H1 (cell line): ENCODE data around the gene CXCR5. TPM values are rescaled to one million over a fixed set of nuclear protein-coding genes. Genes with fewer than 3 reads are reported as not detected.

Experiments used
- CTCF ChIA-PET: fragments of 300-600 bp; sonication (Branson Sonifier 250); formaldehyde crosslinking; loops from one replicate; lab custom pipeline; 2021; ENCODE audit not compliant: partially characterized antibody; lab: Charles Lee
- POLR2A ChIA-PET: fragments of 300-600 bp; sonication (Branson Sonifier 250); formaldehyde crosslinking; loops from one replicate; lab custom pipeline; 2021; ENCODE audit warnings: inconsistent platforms; ENCODE audit not compliant: partially characterized antibody; lab: Charles Lee
- DNase-seq, 2 experiments: peaks; one replicate each; pipeline versions ENCODE4 v3.0.0 to v3.0.0-alpha.2; 2010 to 2022; ENCODE audit warnings: low spot score in 2 of 2, low read depth in 1 of 2, mixed read lengths in 1 of 2
- FAIRE-seq: peaks from 2 replicates; lab custom pipeline; 2011; peaks lifted over from hg19 to GRCh38; lab: Jason Lieb, UNC
- H2AFZ ChIP-seq: 2 replicates; pipeline ENCODE4 v1.8.1; 2012; ENCODE audit warnings: low read length, inconsistent platforms
- H2AK5ac ChIP-seq: 2 replicates; pipeline ENCODE4 v1.6.1; 2013; ENCODE audit warnings: low read depth, low read length
- H2BK120ac ChIP-seq: replicated peaks from 2 replicates; pipeline ENCODE3; 2013; ENCODE audit warnings: low read depth, low read length, inconsistent platforms
- H2BK12ac ChIP-seq: 2 replicates; pipeline ENCODE4 v1.6.1; 2013; ENCODE audit warnings: low read depth, low read length
- H2BK15ac ChIP-seq: 2 replicates; pipeline ENCODE4 v1.6.1; 2013; ENCODE audit warnings: low read length
- H2BK20ac ChIP-seq: 2 replicates; pipeline ENCODE4 v1.6.1; 2013; ENCODE audit warnings: low read length
- H2BK5ac ChIP-seq: 2 replicates; pipeline ENCODE4 v1.6.1; 2013; ENCODE audit warnings: low read depth, low read length
- H3K14ac ChIP-seq: 2 replicates; pipeline ENCODE4 v1.6.1; 2013; ENCODE audit warnings: inconsistent platforms; ENCODE audit not compliant: insufficient read length
- H3K18ac ChIP-seq: 2 replicates; pipeline ENCODE4 v1.6.1; 2013; ENCODE audit warnings: low read length; ENCODE audit errors: extremely low read depth
- H3K23ac ChIP-seq: 2 replicates; pipeline ENCODE4 v1.6.1; 2013; ENCODE audit warnings: inconsistent platforms; ENCODE audit not compliant: insufficient read length
- H3K23me2 ChIP-seq: 2 replicates; pipeline ENCODE4 v1.6.1; 2013; ENCODE audit warnings: low read depth, low read length
- H3K27ac ChIP-seq: 2 replicates; pipeline ENCODE4 v1.6.1; 2011; ENCODE audit warnings: low read depth, low read length, inconsistent platforms
- H3K27me3 ChIP-seq, 4 experiments: replicated peaks in 1 of 4; 1 replicate in 1 of 4; 2 replicates in 3 of 4; pipeline versions ENCODE4 v1.6.1 to v1.8.1; 2011 to 2013; ENCODE audit warnings: low read length in 3 of 4, mild to moderate bottlenecking in 3 of 4, inconsistent platforms in 2 of 4, mixed read lengths in 2 of 4, moderate library complexity in 1 of 4; ENCODE audit not compliant: control insufficient read depth in 3 of 4, insufficient read depth in 3 of 4; ENCODE audit errors: extremely low read depth in 1 of 4
- H3K36me3 ChIP-seq, 4 experiments: 2 replicates each; pipeline versions ENCODE4 v1.6.1 to v1.8.1; 2011 to 2013; ENCODE audit warnings: mild to moderate bottlenecking in 4 of 4, low read length in 3 of 4, moderate library complexity in 2 of 4, control low read depth in 1 of 4, inconsistent platforms in 1 of 4; ENCODE audit not compliant: insufficient read depth in 4 of 4, control insufficient read depth in 2 of 4
- H3K4ac ChIP-seq: replicated peaks from 2 replicates; pipeline ENCODE3; 2013; ENCODE audit warnings: low read length, low read depth, mixed read lengths, inconsistent platforms; ENCODE audit not compliant: insufficient read length
- H3K4me1 ChIP-seq, 4 experiments: replicated peaks in 1 of 4; 1 replicate in 1 of 4; 2 replicates in 3 of 4; pipeline versions ENCODE4 v1.6.1 to v1.8.1; 2011 to 2013; ENCODE audit warnings: low read length in 3 of 4, inconsistent platforms in 2 of 4, mixed read lengths in 1 of 4; ENCODE audit not compliant: insufficient read depth in 4 of 4, control insufficient read depth in 3 of 4
- H3K4me2 ChIP-seq, 2 experiments: 2 replicates each; pipeline versions ENCODE4 v1.6.1 to v1.8.1; 2011 to 2013; ENCODE audit warnings: low read depth in 2 of 2, low read length in 2 of 2, control low read depth in 1 of 2, inconsistent platforms in 1 of 2, mild to moderate bottlenecking in 1 of 2; ENCODE audit not compliant: insufficient read depth in 1 of 2
- H3K4me3 ChIP-seq, 4 experiments: fragments of 200-600, 300-600 bp in 1 of 4; sonication (generic), shearing (Covaris generic), sonication (Bioruptor Twin) in 1 of 4; 2 replicates each; pipeline versions ENCODE4 v1.5.1 to v1.8.1; 2011 to 2016; ENCODE audit warnings: low read length in 4 of 4, low read depth in 3 of 4, control low read depth in 2 of 4, inconsistent platforms in 2 of 4, mild to moderate bottlenecking in 2 of 4, mixed read lengths in 1 of 4, moderate library complexity in 1 of 4; ENCODE audit not compliant: insufficient read depth in 2 of 4; ENCODE audit errors: extremely low read depth in 1 of 4
- H3K56ac ChIP-seq: replicated peaks from 2 replicates; pipeline ENCODE3; 2013; ENCODE audit warnings: low read depth, mild to moderate bottlenecking, mixed read lengths, low read length, inconsistent platforms; ENCODE audit not compliant: insufficient read length
- H3K79me1 ChIP-seq: 2 replicates; pipeline ENCODE4 v1.6.1; 2013; ENCODE audit warnings: low read depth, low read length, control low read depth
- H3K79me2 ChIP-seq, 2 experiments: 2 replicates each; pipeline versions ENCODE4 v1.6.1 to v1.8.1; 2012 to 2013; ENCODE audit warnings: low read length in 2 of 2, mild to moderate bottlenecking in 2 of 2, inconsistent platforms in 1 of 2; ENCODE audit not compliant: insufficient read depth in 2 of 2, control insufficient read depth in 1 of 2
- H3K9ac ChIP-seq, 4 experiments: replicated peaks in 1 of 4; 1 replicate in 1 of 4; 2 replicates in 3 of 4; pipeline versions ENCODE4 v1.6.1 to v1.8.1; 2011 to 2013; ENCODE audit warnings: low read depth in 3 of 4, low read length in 3 of 4, control low read depth in 2 of 4, mild to moderate bottlenecking in 2 of 4, moderate library complexity in 2 of 4, inconsistent platforms in 1 of 4; ENCODE audit errors: extremely low read depth in 1 of 4
- H3K9me3 ChIP-seq, 2 experiments: 2 replicates each; pipeline versions ENCODE4 v1.6.1 to v1.8.1; 2012 to 2013; ENCODE audit warnings: mild to moderate bottlenecking in 2 of 2, moderate library complexity in 2 of 2, control low read depth in 1 of 2, inconsistent platforms in 1 of 2, low read depth in 1 of 2, low read length in 1 of 2, mixed read lengths in 1 of 2; ENCODE audit not compliant: insufficient read depth in 2 of 2
- H4K20me1 ChIP-seq, 2 experiments: replicated peaks in 1 of 2; 2 replicates each; pipeline versions ENCODE3 to v1.8.1; 2011 to 2013; ENCODE audit warnings: inconsistent platforms in 2 of 2, low read length in 2 of 2, mild to moderate bottlenecking in 1 of 2; ENCODE audit not compliant: insufficient read depth in 2 of 2, control insufficient read depth in 1 of 2
- H4K5ac ChIP-seq: 2 replicates; pipeline ENCODE4 v1.6.1; 2013; ENCODE audit warnings: low read length, low read depth, mixed read lengths, inconsistent platforms; ENCODE audit not compliant: insufficient read length
- H4K8ac ChIP-seq: 2 replicates; pipeline ENCODE4 v1.8.0; 2013; ENCODE audit warnings: mild to moderate bottlenecking, moderate library complexity, low read length, inconsistent platforms; ENCODE audit not compliant: insufficient read depth; ENCODE audit errors: extremely low read depth
- H4K91ac ChIP-seq: replicated peaks from 2 replicates; pipeline ENCODE3; 2013; ENCODE audit warnings: low read length, mixed read lengths, inconsistent platforms; ENCODE audit not compliant: insufficient read length
- EZH2 ChIP-seq: fragments of 200-600 bp; sonication (generic); IDR thresholded peaks from 2 replicates; pipeline ENCODE4 v1.7.1; 2012; ENCODE audit warnings: low read depth, mild to moderate bottlenecking, moderate library complexity, low read length, inconsistent platforms; ENCODE audit not compliant: severe bottlenecking
- SP4 ChIP-seq: IDR thresholded peaks from 2 replicates; pipeline ENCODE4 v1.6.1; 2012; ENCODE audit warnings: low read length, inconsistent platforms
- SRF ChIP-seq: IDR thresholded peaks from 2 replicates; pipeline ENCODE4 v1.6.1; 2011; ENCODE audit warnings: mild to moderate bottlenecking, low read depth, low read length, moderate library complexity
- WGBS, 2 experiments: shearing (Covaris generic) in 1 of 2; methylation state at CpG; one replicate each; pipeline versions ENCODE4 v1.1.6 to v1.1.7; 2013 to 2015; ENCODE audit warnings: low lambda C conversion rate in 2 of 2, mixed read lengths in 2 of 2, inconsistent platforms in 1 of 2, low coverage in 1 of 2, missing lambda C conversion rate in 1 of 2; ENCODE audit not compliant: insufficient replicate concordance in 2 of 2, insufficient coverage in 1 of 2, insufficient read length in 1 of 2; ENCODE audit errors: extremely low coverage in 1 of 2, missing lambda C conversion rate in 1 of 2; 5-methylcytosine and 5-hydroxymethylcytosine counted together
- polyA plus RNA-seq, 7 experiments: library from polyadenylated mRNA; depleted of rRNA in 3 of 7; stranded (reverse) in 5 of 7; unstranded in 2 of 7; fragments of >200 nt in 5 of 7; fragments of 200-250 nt in 2 of 7; gene quantifications; 1 replicate in 5 of 7; 2 replicates in 1 of 7; 4 replicates in 1 of 7; pipeline versions ENCODE4 v1.2.1 to v1.2.3, GENCODE V29; 2011 to 2013; ENCODE audit warnings: missing spikeins in 2 of 7, mixed read lengths in 2 of 7
- total RNA-seq: library from RNA; stranded (reverse); fragmentation: NEBNext Ultra II Directional; extraction: Animal tissue kit (Norgen Biotek cat#: 25700); gene quantifications from 2 replicates; pipeline ENCODE4 v1.2.1, GENCODE V29; 2021

CXCR5 gene
- total and polyA plus RNA-seq, 2 of the 8 experiments (the other 6 are each of a cell fraction or from before 2014, with no cell fraction given): not detected

DNA sequence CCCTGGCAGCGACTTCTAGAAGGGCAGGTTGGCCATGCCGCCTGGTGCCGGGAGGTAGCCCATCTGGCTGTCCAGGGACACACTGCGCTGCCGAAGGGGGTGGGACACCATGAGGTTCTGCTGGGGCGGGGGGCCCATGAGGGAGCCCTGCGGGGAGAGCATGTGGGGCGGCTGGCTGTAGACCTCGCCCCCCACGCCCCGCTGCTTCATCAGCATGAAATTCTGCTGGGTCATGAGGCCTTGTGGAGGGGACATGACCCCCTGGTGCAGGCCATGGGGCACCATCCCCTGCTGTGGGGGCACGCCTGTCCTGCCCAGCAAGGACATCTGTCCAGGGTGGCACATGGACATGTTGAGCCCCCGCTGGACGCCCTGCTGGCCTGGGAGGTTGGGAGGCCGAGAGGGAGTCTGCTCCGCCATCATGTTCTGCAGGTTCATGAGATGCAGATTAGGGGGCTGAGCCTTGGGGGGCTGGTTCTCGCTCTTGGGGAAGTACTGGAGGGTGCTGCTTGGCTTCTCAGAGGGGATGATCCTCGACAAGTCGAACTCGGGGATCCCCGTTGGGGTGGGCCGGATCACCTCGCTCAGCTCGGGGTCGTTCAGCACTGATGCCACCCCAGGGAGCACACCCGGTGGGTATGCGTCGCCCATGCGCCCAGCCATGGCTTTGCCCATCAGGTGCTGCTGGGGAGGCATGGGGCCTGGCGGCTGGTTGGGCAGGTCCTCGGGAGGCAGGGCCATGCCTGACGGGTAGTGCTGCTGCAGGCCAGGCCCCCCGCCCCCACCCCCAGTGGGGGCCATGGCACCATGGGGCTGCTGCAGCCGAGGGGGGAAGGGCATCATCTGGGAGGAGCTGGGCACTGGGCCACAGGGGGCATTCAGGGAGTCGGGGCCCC, 15.0 kb downstream of the CXCR5 start:
- Histone ChIP-seq H3K4me3 (no peak overlapping the region; a peak in 1 of 8 replicates), H3K14ac (no peak overlapping the region), H3K9me3 (no peaks in the 10 kb centered on the region), H3K9ac (no peak overlapping the region), H3K4me1 (peaks cover 3 to 44% (median 26%) of the 10 kb centered on the region in 4 experiments), H2BK15ac (no peak overlapping the region), H3K79me1 (no peaks in the 10 kb centered on the region), H2BK5ac (no peak overlapping the region), H3K27ac (no peak overlapping the region), H4K91ac (no peak overlapping the region), H4K20me1 (peaks cover 6 to 10% of the 10 kb centered on the region in 2 experiments), H2AK5ac (no peak overlapping the region), H3K36me3 (peaks cover 9 to 47% (median 32%) of the 10 kb centered on the region in 4 experiments), H2BK20ac (no peak overlapping the region), H3K18ac (no peak overlapping the region; the same call in 1 of the 2 replicates), H4K5ac (no peak overlapping the region), H3K23me2 (no peaks in the 10 kb centered on the region), H3K4me2 (no peak overlapping the region; a peak in 1 of 4 replicates), H3K4ac (no peak overlapping the region), H3K23ac (no peak overlapping the region), H4K8ac (no peak overlapping the region), H3K27me3 (0 out of 7 replicates have a peak, but pooled peaks cover 0 to 3% (median 0%) of the 10 kb centered on the region in 4 experiments), H2BK120ac (no peak overlapping the region), H2AFZ (no peak overlapping the region), H2BK12ac (no peak overlapping the region), H3K56ac (no peak overlapping the region), H3K79me2 (peaks cover 0 to 3% of the 10 kb centered on the region in 2 experiments; a peak in 1 of 4 replicates)
- CTCF ChIA-PET: interaction anchor here (1.1 to 1.6 kb wide), 3 partner anchors 12 to 209 kb away, joined by 3 to 6 read pairs (median 4); no protein-coding TSS in a partner anchor
- DNase-seq (no peak), FAIRE-seq (no peak)
- TF ChIP-seq EZH2 (no peak), SRF (no peak), SP4 (no peak)
- POLR2A ChIA-PET: interaction anchor here (1.0 to 2.7 kb wide), 6 partner anchors 9 to 106 kb away, joined by 3 to 14 read pairs (median 4); partner anchors contain the start of gene BCL9L
- 91% methylated on average over 30 of the region's 35 CpGs; no CpG with 5 or more reads in 1 of the 2 experiments for WGBS, 2 experiments
